ENCODE results near the gene GRPEL1. TPM values are rescaled to one million over a fixed set of nuclear protein-coding genes. Genes with fewer than 3 reads are reported as not detected.

The GRPEL1 gene
- total and polyA plus RNA-seq, 3 experiments from 2014 or later: 54.8 to 94.5 (median 94.0) TPM

GRCh38 chr4:7075962-7076695 is 8.3 kb upstream of the GRPEL1 start:
- no peak for DNase-seq
- ChIA-PET POLR2A (interaction anchor here (0.6 kb wide), 1 partner anchor 7 kb away, joined by 6 read pairs; no protein-coding TSS in a partner anchor), CTCF (no interaction called here)
- H3K27me3 Mint-ChIP-seq: peaks cover 5 to 22% of the 10 kb centered on the region in 2 donors
- Histone ChIP-seq H3K36me3 (ENCODE audit: insufficient read depth, low read length) (no peaks in the 10 kb centered on the region), H3K27me3 (ENCODE audit: insufficient read depth, low read length, poor library complexity, severe bottlenecking) (no peaks in the 10 kb centered on the region), H3K4me1 (ENCODE audit: insufficient read depth, low read length) (no peaks in the 10 kb centered on the region), H3K27ac (ENCODE audit: low read depth, low read length) (no peak overlapping the region), H3K4me3 (ENCODE audit: low read length) (no peak overlapping the region), H3K9me3 (ENCODE audit: low read length) (no peaks in the 10 kb centered on the region)
- peaks cover 0 to 4% (median 0%) of the 10 kb centered on the region in 5 donors for H3K9me3 Mint-ChIP-seq
- H3K4me3 Mint-ChIP-seq: no peak overlapping the region
- no peak overlapping the region for H3K27ac Mint-ChIP-seq
- H3K36me3 Mint-ChIP-seq: no peaks in the 10 kb centered on the region
- no peaks in the 10 kb centered on the region for H3K4me1 Mint-ChIP-seq

GRCh38 chr4:7074426-7074825 is 6.6 kb upstream of the GRPEL1 start:
- peaks cover 8 to 9% of the 10 kb centered on the region in 2 donors for H3K27me3 Mint-ChIP-seq
- H3K36me3 Mint-ChIP-seq: no peaks in the 10 kb centered on the region
- H3K27ac Mint-ChIP-seq: no peak overlapping the region
- no peaks in the 10 kb centered on the region for H3K36me3 ChIP-seq (ENCODE audit: insufficient read depth, low read length)
- peaks cover 4% of the 10 kb centered on the region for H3K4me1 ChIP-seq (ENCODE audit: insufficient read depth, low read length)
- no peak overlapping the region for H3K27ac ChIP-seq (ENCODE audit: low read depth, low read length)
- DNase-seq: no peak
- H3K9me3 Mint-ChIP-seq: no peaks in the 10 kb centered on the region
- H3K4me3 Mint-ChIP-seq: no peak overlapping the region
- ChIA-PET CTCF (no interaction called here), POLR2A (no interaction called here)
- peaks cover 5 to 9% (median 9%) of the 10 kb centered on the region in 3 donors for H3K4me1 Mint-ChIP-seq
- no peak overlapping the region for H3K4me3 ChIP-seq (ENCODE audit: low read length)
- no peaks in the 10 kb centered on the region for H3K9me3 ChIP-seq (ENCODE audit: low read length)
- H3K27me3 ChIP-seq (ENCODE audit: insufficient read depth, low read length, poor library complexity, severe bottlenecking): no peaks in the 10 kb centered on the region

GRCh38 chr4:7073526-7074390 is 5.9 kb upstream of the GRPEL1 start:
- POLR2A ChIA-PET: no interaction called here

GRCh38 chr4:7073059-7073458 is 5.2 kb upstream of the GRPEL1 start:
- Mint-ChIP-seq H3K9me3 (no peaks in the 10 kb centered on the region), H3K27ac (peak overlapping the region in 2 of 8 donors; percentile 32 to 47), H3K27me3 (peaks cover 5 to 9% of the 10 kb centered on the region in 2 donors), H3K4me3 (no peak overlapping the region), H3K4me1 (peaks cover 12 to 22% (median 19%) of the 10 kb centered on the region in 3 donors), H3K36me3 (peaks cover 0 to 2% (median 0%) of the 10 kb centered on the region in 3 donors)
- H3K9me3 ChIP-seq (ENCODE audit: low read length): no peaks in the 10 kb centered on the region
- ChIA-PET POLR2A (no interaction called here), CTCF (interaction anchor here (1.3 to 9.0 kb wide), 3 partner anchors 30 to 355 kb away, joined by 3 to 87 read pairs (median 4); partner anchors contain the start of gene BLOC1S4)
- H3K4me1 ChIP-seq (ENCODE audit: insufficient read depth, low read length): peaks cover 11% of the 10 kb centered on the region
- no peak overlapping the region for H3K27ac ChIP-seq (ENCODE audit: low read depth, low read length)
- no peak overlapping the region for H3K4me3 ChIP-seq (ENCODE audit: low read length)
- DNase-seq: no peak
- no peaks in the 10 kb centered on the region for H3K27me3 ChIP-seq (ENCODE audit: insufficient read depth, low read length, poor library complexity, severe bottlenecking)
- no peaks in the 10 kb centered on the region for H3K36me3 ChIP-seq (ENCODE audit: insufficient read depth, low read length)

More at GRCh38 chr4:7073526-7074390, 5.9 kb upstream of the GRPEL1 start:
- H3K9me3 ChIP-seq (ENCODE audit: low read length): no peaks in the 10 kb centered on the region
- CTCF ChIA-PET: interaction anchor here (1.5 to 9.0 kb wide), 2 partner anchors 31 to 356 kb away, joined by 4 to 87 read pairs; partner anchors contain the start of gene BLOC1S4
- Mint-ChIP-seq H3K27me3 (peaks cover 5 to 8% of the 10 kb centered on the region in 2 donors), H3K36me3 (no peaks in the 10 kb centered on the region), H3K4me3 (peak overlapping the region in 1 of 7 donors; percentile 2), H3K9me3 (no peaks in the 10 kb centered on the region), H3K4me1 (peaks cover 7 to 16% (median 13%) of the 10 kb centered on the region in 3 donors), H3K27ac (peak overlapping the region in 1 of 8 donors; percentile 79)
- no peak for DNase-seq
- H3K27ac ChIP-seq (ENCODE audit: low read depth, low read length): no peak overlapping the region
- no peak overlapping the region for H3K4me3 ChIP-seq (ENCODE audit: low read length)
- H3K27me3 ChIP-seq (ENCODE audit: insufficient read depth, low read length, poor library complexity, severe bottlenecking): no peaks in the 10 kb centered on the region
- no peaks in the 10 kb centered on the region for H3K36me3 ChIP-seq (ENCODE audit: insufficient read depth, low read length)
- H3K4me1 ChIP-seq (ENCODE audit: insufficient read depth, low read length): peaks cover 8% of the 10 kb centered on the region

GRCh38 chr4:7070729-7071511 is 3.1 kb upstream of the GRPEL1 start:
- peak overlapping the region in 6 of 7 donors; percentile 40 to 87 (median 64) for H3K4me3 Mint-ChIP-seq
- H3K27me3 ChIP-seq (ENCODE audit: insufficient read depth, low read length, poor library complexity, severe bottlenecking): no peaks in the 10 kb centered on the region
- POLR2A ChIA-PET: interaction anchor here (1.2 kb wide), 2 partner anchors 27 to 361 kb away, joined by 3 to 5 read pairs; partner anchors contain the start of genes MRFAP1L1 and TADA2B
- peaks cover 0 to 7% of the 10 kb centered on the region in 2 donors for H3K27me3 Mint-ChIP-seq
- CTCF ChIA-PET: interaction anchor here (0.7 to 9.0 kb wide), 35 partner anchors 8 to 395 kb away, joined by 3 to 131 read pairs (median 4); partner anchors contain the start of genes BLOC1S4, MRFAP1L1, TADA2B and TBC1D14
- H3K4me1 Mint-ChIP-seq: peaks cover 29 to 40% (median 33%) of the 10 kb centered on the region in 3 donors
- peak; percentile 79 to 89 (median 81) for DNase-seq
- H3K36me3 Mint-ChIP-seq: peaks cover 0 to 9% (median 0%) of the 10 kb centered on the region in 3 donors
- H3K36me3 ChIP-seq (ENCODE audit: insufficient read depth, low read length): no peaks in the 10 kb centered on the region
- no peaks in the 10 kb centered on the region for H3K9me3 ChIP-seq (ENCODE audit: low read length)
- H3K9me3 Mint-ChIP-seq: no peaks in the 10 kb centered on the region
- H3K4me1 ChIP-seq (ENCODE audit: insufficient read depth, low read length): peaks cover 25% of the 10 kb centered on the region
- H3K4me3 ChIP-seq (ENCODE audit: low read length): no peak overlapping the region
- H3K27ac Mint-ChIP-seq: peak overlapping the region in 6 of 8 donors; percentile 7 to 73 (median 59)
- H3K27ac ChIP-seq (ENCODE audit: low read depth, low read length): no peak overlapping the region

GRCh38 chr4:7068883-7069282 is 1.0 kb upstream of the GRPEL1 start:
- peaks cover 6% of the 10 kb centered on the region for H3K36me3 ChIP-seq (ENCODE audit: insufficient read depth, low read length)
- H3K4me1 ChIP-seq (ENCODE audit: insufficient read depth, low read length): peaks cover 34% of the 10 kb centered on the region
- peaks cover 0 to 7% of the 10 kb centered on the region in 2 donors for H3K27me3 Mint-ChIP-seq
- no peaks in the 10 kb centered on the region for H3K9me3 Mint-ChIP-seq
- no peaks in the 10 kb centered on the region for H3K27me3 ChIP-seq (ENCODE audit: insufficient read depth, low read length, poor library complexity, severe bottlenecking)
- H3K4me3 Mint-ChIP-seq: peak overlapping the region; percentile 91 to 96 (median 94)
- ChIA-PET POLR2A (interaction anchor here (1.1 to 4.6 kb wide), 7 partner anchors 25 to 353 kb away, joined by 4 to 82 read pairs (median 7); partner anchors contain the start of genes BLOC1S4, TADA2B and TBC1D14), CTCF (interaction anchor here (1.0 to 9.0 kb wide), 12 partner anchors 10 to 394 kb away, joined by 3 to 131 read pairs (median 8); partner anchors contain the start of genes BLOC1S4 and TADA2B)
- no peaks in the 10 kb centered on the region for H3K9me3 ChIP-seq (ENCODE audit: low read length)
- H3K4me1 Mint-ChIP-seq: peaks cover 36 to 57% (median 52%) of the 10 kb centered on the region in 3 donors
- H3K4me3 ChIP-seq (ENCODE audit: low read length): peak overlapping the region; percentile 82
- peak overlapping the region; percentile 75 to 99 (median 94) for H3K27ac Mint-ChIP-seq
- DNase-seq: no peak
- peaks cover 0 to 22% (median 0%) of the 10 kb centered on the region in 3 donors for H3K36me3 Mint-ChIP-seq
- H3K27ac ChIP-seq (ENCODE audit: low read depth, low read length): peak overlapping the region; percentile 79
